Loucy (cell line): ENCODE results near the gene FHL1.

Experiments
- H2AFZ ChIP-seq: fragments of 200-600 bp; sonication (generic); 2 replicates; pipeline ENCODE4 v1.6.0; 2016; ENCODE audit warnings: antibody characterized with exemption, mild to moderate bottlenecking, low read length, moderate library complexity
- H3F3A ChIP-seq: fragments of 200-600 bp; 2 replicates; pipeline ENCODE4 v1.6.0; 2016; ENCODE audit warnings: antibody characterized with exemption, low read depth, mild to moderate bottlenecking
- H3K27me3 ChIP-seq: fragments of 200-600 bp; sonication (generic); 2 replicates; pipeline ENCODE4 v1.6.1; 2014; ENCODE audit warnings: low read length, mild to moderate bottlenecking; ENCODE audit not compliant: insufficient read depth, poor library complexity, severe bottlenecking
- H3K36me3 ChIP-seq: fragments of 200-600 bp; sonication (generic); 2 replicates; pipeline ENCODE4 v1.6.1; 2016; ENCODE audit warnings: low read length; ENCODE audit not compliant: insufficient read depth
- H3K4me1 ChIP-seq: fragments of 200-600 bp; sonication (generic); 2 replicates; pipeline ENCODE4 v1.5.1; 2014; ENCODE audit warnings: low read length, mild to moderate bottlenecking; ENCODE audit not compliant: insufficient read depth, poor library complexity, severe bottlenecking
- H3K4me2 ChIP-seq: fragments of 200-600 bp; sonication (generic); 2 replicates; pipeline ENCODE4 v1.6.0; 2014; ENCODE audit warnings: antibody characterized with exemption, low read length, low read depth, mild to moderate bottlenecking; ENCODE audit not compliant: poor library complexity, severe bottlenecking
- H3K4me3 ChIP-seq: fragments of 200-600 bp; sonication (generic); 2 replicates; pipeline ENCODE4 v1.5.1; 2014; ENCODE audit warnings: low read length, mild to moderate bottlenecking, mixed read lengths; ENCODE audit not compliant: poor library complexity, severe bottlenecking
- H3K79me2 ChIP-seq: fragments of 200-600 bp; sonication (generic); 2 replicates; pipeline ENCODE4 v1.6.1; 2014; ENCODE audit warnings: low read length; ENCODE audit not compliant: insufficient read depth
- H3K9ac ChIP-seq: fragments of 200-600 bp; sonication (generic); 2 replicates; pipeline ENCODE4 v1.6.0; 2014; ENCODE audit warnings: mild to moderate bottlenecking, low read depth, low read length, moderate library complexity; ENCODE audit not compliant: poor library complexity, severe bottlenecking
- H3K9me2 ChIP-seq: fragments of 200-600 bp; sonication (generic); replicated peaks from 2 replicates; pipeline ENCODE4 v1.6.1; 2016; ENCODE audit warnings: low read depth, low read length, mixed read lengths
- H3K9me3 ChIP-seq: fragments of 200-600 bp; sonication (generic); 2 replicates; pipeline ENCODE4 v1.6.1; 2014; ENCODE audit warnings: mild to moderate bottlenecking, antibody characterized with exemption, low read length, low read depth; ENCODE audit not compliant: insufficient read depth
- H4K20me1 ChIP-seq: fragments of 200-600 bp; sonication (generic); 2 replicates; pipeline ENCODE4 v1.6.0; 2014; ENCODE audit warnings: antibody characterized with exemption, low read length, mild to moderate bottlenecking; ENCODE audit not compliant: insufficient read depth, poor library complexity, severe bottlenecking
- CTCF ChIP-seq: fragments of 200-600 bp; sonication (generic); conservative IDR thresholded peaks from 2 replicates; pipeline ENCODE4 v1.5.1; 2014; ENCODE audit warnings: mild to moderate bottlenecking, antibody characterized with exemption, low read length
- EZH2phosphoT487 ChIP-seq: fragments of 200-600 bp; IDR thresholded peaks from 2 replicates; pipeline ENCODE4 v1.6.1; 2018; ENCODE audit warnings: antibody characterized with exemption, mild to moderate bottlenecking, moderate library complexity, borderline replicate concordance

FHL1 gene

DNA sequence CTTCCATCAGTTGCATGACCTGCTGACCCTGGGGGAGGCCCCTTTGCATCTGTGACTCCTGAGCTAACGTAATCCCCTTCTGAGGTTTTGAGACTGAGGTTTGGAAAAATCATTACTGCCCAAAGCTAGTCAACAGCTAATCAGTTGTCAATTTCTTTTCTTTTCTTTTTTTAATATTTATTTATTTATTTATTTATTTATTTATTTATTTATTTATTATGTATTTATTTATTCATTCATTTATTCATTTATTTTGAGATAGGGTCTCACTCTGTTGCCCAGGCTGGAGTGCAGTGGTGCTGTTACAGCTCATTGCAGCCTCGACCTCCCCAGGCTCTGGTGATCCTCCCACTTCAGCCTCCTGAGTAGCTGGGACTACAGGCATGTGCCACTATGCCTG is 25.1 kb upstream of the FHL1 start:
- H3K4me1 ChIP-seq, result no peaks in the 10 kb centered on the region
- H4K20me1 ChIP-seq, result no peaks in the 10 kb centered on the region
- no peak overlapping the region for H2AFZ ChIP-seq
- H3K27me3 ChIP-seq, result no peaks in the 10 kb centered on the region
- H3K79me2 ChIP-seq, result no peaks in the 10 kb centered on the region
- no peaks in the 10 kb centered on the region for H3K9me2 ChIP-seq
- no peak overlapping the region for H3K4me2 ChIP-seq
- H3K9ac ChIP-seq, result no peak overlapping the region
- no peaks in the 10 kb centered on the region for H3K36me3 ChIP-seq
- no peaks in the 10 kb centered on the region for H3F3A ChIP-seq
- H3K9me3 ChIP-seq, result no peaks in the 10 kb centered on the region
- H3K4me3 ChIP-seq, result no peak overlapping the region
- TF ChIP-seq CTCF, result no peak
- no peak for TF ChIP-seq EZH2phosphoT487

GRCh38 chrX:136125106-136125505 is 22.2 kb upstream of the FHL1 start:
- Histone ChIP-seq H3K27me3 (no peaks in the 10 kb centered on the region), H3K4me2 (no peak overlapping the region), H3K4me3 (no peak overlapping the region), H3K9ac (no peak overlapping the region), H3K9me2 (no peaks in the 10 kb centered on the region), H2AFZ (no peak overlapping the region), H3K36me3 (no peaks in the 10 kb centered on the region), H3K9me3 (no peaks in the 10 kb centered on the region), H3F3A (no peaks in the 10 kb centered on the region), H3K4me1 (no peaks in the 10 kb centered on the region), H4K20me1 (no peaks in the 10 kb centered on the region), H3K79me2 (no peaks in the 10 kb centered on the region)
- no peak for TF ChIP-seq EZH2phosphoT487
- no peak for TF ChIP-seq CTCF

- Histone ChIP-seq H3K4me1 (no peaks in the 10 kb centered on the region), H3K9ac (no peak overlapping the region), H3K36me3 (no peaks in the 10 kb centered on the region), H4K20me1 (no peaks in the 10 kb centered on the region), H2AFZ (no peak overlapping the region), H3K4me3 (no peak overlapping the region), H3K4me2 (no peak overlapping the region), H3K9me3 (no peaks in the 10 kb centered on the region), H3K27me3 (no peaks in the 10 kb centered on the region), H3K9me2 (no peaks in the 10 kb centered on the region), H3F3A (no peaks in the 10 kb centered on the region), H3K79me2 (no peaks in the 10 kb centered on the region)
- TF ChIP-seq EZH2phosphoT487, result no peak
These were observed 21.0 kb upstream of the FHL1 start for GRCh38 chrX:136126371-136126770.

GRCh38 chrX:136126872-136127406 is 20.4 kb upstream of the FHL1 start:
- no peak overlapping the region for H3K4me2 ChIP-seq
- no peak overlapping the region for H2AFZ ChIP-seq

More at GRCh38 chrX:136126872-136127406, 20.4 kb upstream of the FHL1 start:
- TF ChIP-seq EZH2phosphoT487 (no peak), CTCF (no peak)
- Histone ChIP-seq H3K4me3 (no peak overlapping the region), H3K9ac (no peak overlapping the region), H3K4me1 (no peaks in the 10 kb centered on the region), H3K9me3 (no peaks in the 10 kb centered on the region), H3F3A (no peaks in the 10 kb centered on the region), H3K36me3 (no peaks in the 10 kb centered on the region), H4K20me1 (no peaks in the 10 kb centered on the region), H3K27me3 (no peaks in the 10 kb centered on the region), H3K9me2 (no peaks in the 10 kb centered on the region), H3K79me2 (no peaks in the 10 kb centered on the region)
